OCI-LY3 (cell line): Measurements from ENCODE around the gene MYLIP.

ENCODE experiments used
- H2AFZ ChIP-seq: fragments of 200-600, 300-600 bp; shearing (Covaris generic); 2 replicates; pipeline ENCODE4 v1.6.0; 2014; ENCODE audit warnings: antibody characterized with exemption, low read depth, low read length
- H3K27ac ChIP-seq: fragments of 200-600, 300-600 bp; sonication (generic); 2 replicates; pipeline ENCODE4 v1.5.1; 2014; ENCODE audit warnings: mild to moderate bottlenecking, low read length, moderate library complexity, mixed read lengths
- H3K27me3 ChIP-seq: fragments of 200-600, 300-600 bp; sonication (generic); 2 replicates; pipeline ENCODE4 v1.6.1; 2014; ENCODE audit warnings: low read depth, low read length, mixed read lengths
- H3K36me3 ChIP-seq: fragments of 200-600, 300-600 bp; sonication (generic); replicated peaks from 2 replicates; pipeline ENCODE3; 2014; ENCODE audit warnings: low read depth, low read length, mixed read lengths
- H3K4me1 ChIP-seq: fragments of 300-600, 200-600 bp; sonication (generic); 2 replicates; pipeline ENCODE4 v1.6.1; 2014; ENCODE audit warnings: low read length, mixed read lengths
- H3K4me2 ChIP-seq: fragments of 200-600, 300-600 bp; sonication (generic); 2 replicates; pipeline ENCODE4 v1.6.1; 2014; ENCODE audit warnings: low read length, mixed read lengths
- H3K4me3 ChIP-seq: fragments of 300-600, 200-600 bp; sonication (generic); 2 replicates; pipeline ENCODE4 v1.5.1; 2014; ENCODE audit warnings: antibody characterized with exemption, mild to moderate bottlenecking, low read length, moderate library complexity
- H3K79me2 ChIP-seq: fragments of 300-600, 200-600 bp; shearing (Covaris generic); 2 replicates; pipeline ENCODE4 v1.6.1; 2014; ENCODE audit warnings: mild to moderate bottlenecking, low read length, mixed read lengths
- H3K9ac ChIP-seq: fragments of 300-600, 200-600 bp; shearing (Covaris generic); 2 replicates; pipeline ENCODE4 v1.6.0; 2014; ENCODE audit warnings: mild to moderate bottlenecking, low read length, moderate library complexity
- H3K9me3 ChIP-seq: fragments of 200-600, 300-600 bp; shearing (Covaris generic); 2 replicates; pipeline ENCODE4 v1.6.1; 2014; ENCODE audit warnings: low read length, mixed read lengths; ENCODE audit not compliant: insufficient read depth
- H4K20me1 ChIP-seq: fragments of 200-600, 300-600 bp; sonication (generic); 2 replicates; pipeline ENCODE4 v1.6.1; 2016; ENCODE audit warnings: low read length, mixed read lengths; ENCODE audit not compliant: insufficient read depth
- CTCF ChIP-seq: fragments of 200-600, 300-600 bp; sonication (generic); IDR thresholded peaks from 2 replicates; pipeline ENCODE4 v1.5.1; 2014; ENCODE audit warnings: antibody characterized with exemption, low read length, low read depth
- EZH2phosphoT487 ChIP-seq: fragments of 200-600 bp; shearing (Covaris generic); IDR thresholded peaks from 2 replicates; pipeline ENCODE4 v1.6.1; 2018; ENCODE audit warnings: antibody characterized with exemption, mixed run types, low read depth

MYLIP gene

GRCh38 chr6:16163066-16163465, 34.2 kb downstream of the MYLIP start:
- Histone ChIP-seq H4K20me1 (no peaks in the 10 kb centered on the region), H2AFZ (no peak overlapping the region), H3K9me3 (no peaks in the 10 kb centered on the region), H3K27me3 (no peaks in the 10 kb centered on the region; the same call in 1 of the 2 replicates), H3K4me2 (peak overlapping the region; percentile 42), H3K27ac (no peak overlapping the region), H3K9ac (no peak overlapping the region), H3K79me2 (no peaks in the 10 kb centered on the region), H3K4me1 (peaks cover 30% of the 10 kb centered on the region), H3K4me3 (no peak overlapping the region), H3K36me3 (no peaks in the 10 kb centered on the region)
- no peak for TF ChIP-seq CTCF
- no peak for TF ChIP-seq EZH2phosphoT487

- H3K9ac ChIP-seq: no peak overlapping the region
- TF ChIP-seq CTCF: no peak
- no peak for TF ChIP-seq EZH2phosphoT487
- H3K36me3 ChIP-seq: no peaks in the 10 kb centered on the region
- H3K79me2 ChIP-seq: no peaks in the 10 kb centered on the region
- no peak overlapping the region for H3K4me3 ChIP-seq
- H3K9me3 ChIP-seq: no peaks in the 10 kb centered on the region
- no peaks in the 10 kb centered on the region; the same call in 1 of the 2 replicates for H3K27me3 ChIP-seq
- H2AFZ ChIP-seq: no peak overlapping the region
- no peaks in the 10 kb centered on the region for H4K20me1 ChIP-seq
- H3K4me1 ChIP-seq: peaks cover 30% of the 10 kb centered on the region
- peak overlapping the region; percentile 42 for H3K4me2 ChIP-seq
- H3K27ac ChIP-seq: no peak overlapping the region
Observed at GRCh38 chr6:16163535-16164300, 34.8 kb downstream of the MYLIP start.

GRCh38 chr6:16165641-16166040, 36.8 kb downstream of the MYLIP start:
- H3K9me3 ChIP-seq: no peaks in the 10 kb centered on the region
- H3K4me3 ChIP-seq: no peak overlapping the region
- TF ChIP-seq EZH2phosphoT487 (no peak), CTCF (no peak)
- H3K4me1 ChIP-seq: peaks cover 30% of the 10 kb centered on the region
- H3K27me3 ChIP-seq: no peaks in the 10 kb centered on the region; the same call in 1 of the 2 replicates
- no peaks in the 10 kb centered on the region for H4K20me1 ChIP-seq
- H3K36me3 ChIP-seq: no peaks in the 10 kb centered on the region
- no peak overlapping the region for H3K27ac ChIP-seq
- H3K9ac ChIP-seq: no peak overlapping the region
- H2AFZ ChIP-seq: no peak overlapping the region
- no peak overlapping the region for H3K4me2 ChIP-seq
- H3K79me2 ChIP-seq: no peaks in the 10 kb centered on the region

- Histone ChIP-seq H4K20me1 (no peaks in the 10 kb centered on the region), H3K27ac (no peak overlapping the region), H3K9me3 (no peaks in the 10 kb centered on the region), H3K4me2 (no peak overlapping the region), H3K4me1 (peaks cover 26% of the 10 kb centered on the region), H3K27me3 (no peaks in the 10 kb centered on the region; the same call in none of the 2 replicates), H3K4me3 (no peak overlapping the region), H3K9ac (no peak overlapping the region), H2AFZ (no peak overlapping the region), H3K79me2 (no peaks in the 10 kb centered on the region), H3K36me3 (no peaks in the 10 kb centered on the region)
- TF ChIP-seq CTCF (no peak), EZH2phosphoT487 (no peak)
Observed at GRCh38 chr6:16166871-16167608, 38.2 kb downstream of the MYLIP start.
